Activated CD4-positive, alpha-beta T cell treated with anti-CD3 and anti-CD28 coated beads, Interleukin-2, amount 50 U/mL, for 4 hours (primary cell): Measurements from ENCODE around the gene PPP1R12B.
"Not testable (repeated sequence)": the region's sequence is repeated elsewhere in the genome, so short reads cannot be mapped to it uniquely, and the experiment has no call there.

Source experiments
- DNase-seq, 2 experiments: peaks; one replicate each; pipeline ENCODE4 v3.0.0-alpha.2; 2020

PPP1R12B gene

GRCh38 chr1:202540014-202540413 is 191.5 kb downstream of the PPP1R12B start:
- no peak for DNase-seq

GRCh38 chr1:202540448-202540847 is 191.9 kb downstream of the PPP1R12B start:
- DNase-seq, result no peak

- DNase-seq, result not testable (repeated sequence)
Measured at GRCh38 chr1:202540858-202541257, 192.4 kb downstream of the PPP1R12B start.

GRCh38 chr1:202542415-202542814 is 193.9 kb downstream of the PPP1R12B start:
- DNase-seq, result not testable (repeated sequence)

- not testable (repeated sequence) for DNase-seq
Measured at GRCh38 chr1:202543537-202543936, 195.0 kb downstream of the PPP1R12B start.

GRCh38 chr1:202544766-202545449 is 196.4 kb downstream of the PPP1R12B start:
- DNase-seq, result not testable (repeated sequence)

GRCh38 chr1:202545647-202546303 is 197.3 kb downstream of the PPP1R12B start:
- DNase-seq, result not testable (repeated sequence)

GRCh38 chr1:202546377-202546776 is 197.9 kb downstream of the PPP1R12B start:
- not testable (repeated sequence) for DNase-seq

- not testable (repeated sequence) for DNase-seq
Measured at GRCh38 chr1:202546796-202547195, 198.3 kb downstream of the PPP1R12B start.

GRCh38 chr1:202547215-202547614 is 198.7 kb downstream of the PPP1R12B start:
- no peak for DNase-seq

- not testable (repeated sequence) for DNase-seq
Measured at GRCh38 chr1:202550088-202550487, 201.6 kb downstream of the PPP1R12B start.

- DNase-seq, result no peak
Measured at GRCh38 chr1:202551683-202552082, 203.2 kb downstream of the PPP1R12B start.

GRCh38 chr1:202552615-202553014 is 204.1 kb downstream of the PPP1R12B start:
- not testable (repeated sequence) for DNase-seq

- not testable (repeated sequence) for DNase-seq
Measured at GRCh38 chr1:202553078-202553477, 204.6 kb downstream of the PPP1R12B start.

GRCh38 chr1:202553560-202554038 is 205.1 kb downstream of the PPP1R12B start:
- DNase-seq, result no peak

- not testable (repeated sequence) for DNase-seq
Measured at GRCh38 chr1:202554619-202555018, 206.1 kb downstream of the PPP1R12B start.

- DNase-seq, result not testable (repeated sequence)
Measured at GRCh38 chr1:202556037-202556436, 207.5 kb downstream of the PPP1R12B start.

- not testable (repeated sequence) for DNase-seq
Measured at GRCh38 chr1:202557662-202558061, 209.2 kb downstream of the PPP1R12B start.

- DNase-seq, result no peak
Measured at GRCh38 chr1:202561240-202561639, 212.7 kb downstream of the PPP1R12B start.

GRCh38 chr1:202561726-202562443 is 213.4 kb downstream of the PPP1R12B start:
- DNase-seq, result no peak

- DNase-seq, result no peak
Measured at GRCh38 chr1:202562444-202563060, 214.1 kb downstream of the PPP1R12B start.

- DNase-seq, result no peak
Measured at GRCh38 chr1:202563818-202564217, 215.3 kb downstream of the PPP1R12B start.

GRCh38 chr1:202564958-202565495 is 216.5 kb downstream of the PPP1R12B start:
- no peak for DNase-seq
